NCI-H510A (cell line): ENCODE data around the gene CHRNB2.
"Not testable (repeated sequence)": the region's sequence is repeated elsewhere in the genome, so short reads cannot be mapped to it uniquely, and the experiment has no call there.

Experiments
- DNase-seq: peaks from one replicate; lab custom pipeline; 2025; lab: John Stamatoyannopoulos, UW

Gene CHRNB2

GRCh38 chr1:154567386-154568156 lies at the start of gene CHRNB2:
Gene CHRNB2, plus strand, starts transcription at chr1:154567778. Its CDS starts 267 bp downstream, at chr1:154568045.
- peak; percentile 84 for DNase-seq

GRCh38 chr1:154519591-154519991 lies 48.0 kb upstream of the CHRNB2 start:
- no peak for DNase-seq

- no peak for DNase-seq
These were observed 47.2 kb upstream of the CHRNB2 start for GRCh38 chr1:154520333-154520732.

- DNase-seq = no peak
These were observed 45.9 kb upstream of the CHRNB2 start for GRCh38 chr1:154521695-154522094.

- no peak for DNase-seq
These were observed 42.7 kb upstream of the CHRNB2 start for GRCh38 chr1:154524881-154525280.

GRCh38 chr1:154527192-154527591 lies 40.4 kb upstream of the CHRNB2 start:
- no peak for DNase-seq

GRCh38 chr1:154529308-154529707 lies 38.3 kb upstream of the CHRNB2 start:
- DNase-seq = no peak

GRCh38 chr1:154531950-154532349 lies 35.6 kb upstream of the CHRNB2 start:
- DNase-seq = not testable (repeated sequence)

- DNase-seq = peak; percentile 39
These were observed 33.4 kb upstream of the CHRNB2 start for GRCh38 chr1:154533952-154534844.

GRCh38 chr1:154536570-154536969 lies 31.0 kb upstream of the CHRNB2 start:
- no peak for DNase-seq

GRCh38 chr1:154539486-154540483 lies 27.8 kb upstream of the CHRNB2 start:
- no peak for DNase-seq

- DNase-seq = no peak
These were observed 26.3 kb upstream of the CHRNB2 start for GRCh38 chr1:154541231-154541630.

- DNase-seq = peak; percentile 18
These were observed 21.1 kb upstream of the CHRNB2 start for GRCh38 chr1:154546264-154547063.

GRCh38 chr1:154547105-154547732 lies 20.4 kb upstream of the CHRNB2 start:
- DNase-seq = no peak

GRCh38 chr1:154548028-154548427 lies 19.6 kb upstream of the CHRNB2 start:
- DNase-seq = no peak

- DNase-seq = no peak
These were observed 18.3 kb upstream of the CHRNB2 start for GRCh38 chr1:154549202-154549770.

GRCh38 chr1:154550070-154550469 lies 17.5 kb upstream of the CHRNB2 start:
- no peak for DNase-seq

GRCh38 chr1:154550657-154551056 lies 16.9 kb upstream of the CHRNB2 start:
- DNase-seq = no peak

- DNase-seq = no peak
These were observed 16.1 kb upstream of the CHRNB2 start for GRCh38 chr1:154551474-154551873.

- no peak for DNase-seq
These were observed 15.5 kb upstream of the CHRNB2 start for GRCh38 chr1:154552036-154552435.
